LNCaP clone FGC (cell line): ENCODE data around the gene GRM8.

Source experiments
- DNase-seq: peaks from one replicate; pipeline ENCODE4 v3.0.0-alpha.2; 2011; ENCODE audit warnings: low read depth
- H3K4me3 ChIP-seq: 2 replicates; pipeline ENCODE4 v1.5.1; 2011; ENCODE audit warnings: mild to moderate bottlenecking, low read depth, low read length, control low read depth
- TF ChIP-seq, protein P1 (sequence below): IDR thresholded peaks from 2 replicates; pipeline ENCODE4 v1.5.1; 2012; ENCODE audit warnings: mild to moderate bottlenecking; ENCODE audit not compliant: control insufficient read depth, insufficient read depth; ENCODE audit errors: extremely low read depth

Gene GRM8

DNA sequence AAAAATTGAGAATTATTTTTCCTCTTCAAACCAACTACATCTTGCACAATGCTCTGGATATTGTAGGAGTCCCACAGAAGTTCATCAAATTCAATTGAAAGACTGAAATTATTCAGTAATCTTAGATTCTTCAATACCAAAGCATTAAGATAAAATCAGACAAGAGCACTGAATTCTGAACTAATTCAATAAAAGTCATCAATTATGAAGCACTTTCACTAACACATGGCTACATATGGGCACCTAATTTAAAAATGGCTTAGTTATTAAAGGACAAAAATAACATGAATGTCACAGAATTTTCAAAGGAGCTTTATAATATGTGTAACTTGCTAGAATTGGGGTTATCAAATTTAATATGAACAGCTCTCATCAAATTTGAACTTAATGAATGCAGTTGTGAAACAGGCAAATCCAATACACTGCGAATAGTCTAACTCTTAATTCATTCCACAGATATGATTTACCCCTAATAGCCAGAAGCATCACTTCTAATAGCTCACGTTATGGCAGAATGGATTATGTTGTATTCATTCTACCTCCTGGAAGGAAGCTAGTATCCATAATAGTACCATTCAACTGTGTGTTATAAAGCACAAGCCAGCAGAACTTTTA lies 116.8 kb downstream of the GRM8 start:
- TF ChIP-seq, protein P1, sequence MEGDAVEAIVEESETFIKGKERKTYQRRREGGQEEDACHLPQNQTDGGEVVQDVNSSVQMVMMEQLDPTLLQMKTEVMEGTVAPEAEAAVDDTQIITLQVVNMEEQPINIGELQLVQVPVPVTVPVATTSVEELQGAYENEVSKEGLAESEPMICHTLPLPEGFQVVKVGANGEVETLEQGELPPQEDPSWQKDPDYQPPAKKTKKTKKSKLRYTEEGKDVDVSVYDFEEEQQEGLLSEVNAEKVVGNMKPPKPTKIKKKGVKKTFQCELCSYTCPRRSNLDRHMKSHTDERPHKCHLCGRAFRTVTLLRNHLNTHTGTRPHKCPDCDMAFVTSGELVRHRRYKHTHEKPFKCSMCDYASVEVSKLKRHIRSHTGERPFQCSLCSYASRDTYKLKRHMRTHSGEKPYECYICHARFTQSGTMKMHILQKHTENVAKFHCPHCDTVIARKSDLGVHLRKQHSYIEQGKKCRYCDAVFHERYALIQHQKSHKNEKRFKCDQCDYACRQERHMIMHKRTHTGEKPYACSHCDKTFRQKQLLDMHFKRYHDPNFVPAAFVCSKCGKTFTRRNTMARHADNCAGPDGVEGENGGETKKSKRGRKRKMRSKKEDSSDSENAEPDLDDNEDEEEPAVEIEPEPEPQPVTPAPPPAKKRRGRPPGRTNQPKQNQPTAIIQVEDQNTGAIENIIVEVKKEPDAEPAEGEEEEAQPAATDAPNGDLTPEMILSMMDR, result no peak
- no peak for DNase-seq
- no peak overlapping the region for H3K4me3 ChIP-seq

DNA sequence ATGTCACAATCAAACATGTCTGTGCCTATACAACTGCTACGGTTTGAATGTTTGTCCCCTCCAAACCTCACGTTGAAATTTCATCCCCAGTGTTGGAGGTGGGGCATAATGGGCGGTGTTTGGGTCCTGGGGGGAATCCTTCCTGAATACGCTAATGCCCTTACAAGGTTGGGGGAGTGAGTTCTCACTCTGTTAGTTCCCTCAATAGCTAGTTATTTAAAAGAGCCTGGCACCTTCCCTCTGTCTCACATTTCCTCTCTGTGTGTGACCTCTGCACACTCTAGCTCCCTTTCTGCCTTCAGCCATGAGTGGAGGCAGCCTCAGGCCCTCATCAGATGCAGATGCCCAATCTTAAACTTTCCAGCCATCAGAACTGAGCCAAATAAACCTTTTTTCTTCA lies 129.5 kb downstream of the GRM8 start:
- no peak overlapping the region for H3K4me3 ChIP-seq
- no peak for DNase-seq
- TF ChIP-seq, protein P1, result no peak

DNA sequence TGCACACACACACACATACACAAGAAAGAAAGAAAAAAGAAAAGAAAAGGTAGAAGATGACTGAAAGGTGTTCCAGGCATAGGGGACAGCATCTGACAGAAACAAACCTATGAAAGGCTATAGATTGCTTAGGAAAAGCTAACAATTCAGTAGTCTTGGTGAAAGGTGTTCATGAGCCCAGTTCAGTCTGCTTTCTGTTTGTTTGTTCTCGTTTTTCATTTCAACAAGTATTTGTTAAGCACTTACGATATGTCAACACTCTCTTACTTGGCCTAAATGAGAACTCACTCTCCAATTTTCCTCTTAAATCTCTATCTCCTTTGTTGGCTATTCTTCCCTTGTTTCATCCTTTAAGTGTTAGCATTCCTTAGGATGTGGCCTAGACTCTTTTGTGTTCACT lies 133.2 kb downstream of the GRM8 start:
- TF ChIP-seq, protein P1, result no peak
- no peak overlapping the region for H3K4me3 ChIP-seq
- no peak for DNase-seq

DNA sequence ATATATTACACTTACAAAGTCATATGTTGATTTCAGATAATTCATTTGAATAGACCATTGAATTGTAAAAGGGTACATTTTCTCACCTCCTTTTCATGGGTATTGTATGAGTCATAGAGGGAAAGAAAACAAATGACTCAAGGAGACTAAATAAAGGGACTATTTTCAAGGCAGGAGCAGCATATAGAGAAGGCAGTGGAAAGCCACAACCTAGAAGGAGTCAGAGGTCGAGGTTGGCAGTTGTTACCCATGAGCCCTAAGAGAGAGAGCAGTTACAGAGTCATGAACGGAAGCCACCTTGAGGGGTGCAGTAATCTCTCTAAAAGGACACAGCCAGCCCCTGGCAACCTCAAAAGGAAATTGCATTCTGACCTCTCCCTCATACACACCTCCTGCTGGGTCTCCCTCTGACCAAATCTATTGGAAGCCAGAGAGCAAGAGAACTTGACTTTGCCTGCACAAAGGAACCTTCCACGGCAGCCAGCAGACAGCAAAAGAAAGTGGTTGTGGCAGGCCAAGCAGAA lies 137.9 kb downstream of the GRM8 start:
- no peak overlapping the region for H3K4me3 ChIP-seq
- TF ChIP-seq, protein P1, result no peak
- no peak for DNase-seq

DNA sequence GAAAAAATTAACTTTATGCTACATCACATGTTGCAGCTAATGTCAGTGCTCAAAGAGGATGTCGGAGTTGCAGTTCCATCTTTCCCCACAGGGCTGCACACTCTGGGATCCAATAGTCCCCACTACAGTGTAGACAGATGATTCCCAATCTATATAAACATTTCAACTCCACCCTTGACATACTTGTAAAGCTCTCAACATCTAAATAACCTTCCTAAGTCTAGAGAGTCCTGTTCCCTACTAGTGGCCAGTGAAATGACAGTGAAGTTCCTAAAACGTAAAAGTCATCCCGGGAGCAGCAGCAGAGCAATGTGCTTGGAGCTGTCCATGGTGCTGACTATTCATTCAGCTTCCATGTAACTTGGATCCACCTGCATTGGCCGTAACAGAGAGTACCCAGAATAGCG lies 145.1 kb downstream of the GRM8 start:
- DNase-seq, result peak; percentile 49
- TF ChIP-seq, protein P1, result peak; percentile 51
- no peak overlapping the region for H3K4me3 ChIP-seq

DNA sequence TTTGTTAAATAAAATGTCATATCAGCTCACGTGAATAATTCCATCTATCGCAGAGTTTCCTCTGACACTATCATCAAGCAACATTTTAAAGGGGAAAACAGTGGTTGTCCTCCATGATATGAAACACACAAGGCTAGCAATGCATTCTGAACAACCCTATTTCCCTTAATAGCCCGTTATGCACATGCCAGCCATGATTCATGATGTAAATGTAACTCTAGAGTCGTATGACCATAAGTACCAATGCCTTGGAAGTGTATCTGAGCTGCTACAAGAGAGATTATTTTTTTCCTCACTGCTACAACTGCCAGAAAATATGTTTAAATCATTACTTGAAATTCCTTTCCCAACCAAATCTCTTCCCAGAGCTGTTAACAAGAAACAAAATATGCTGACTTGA lies 159.4 kb downstream of the GRM8 start:
- H3K4me3 ChIP-seq, result no peak overlapping the region
- TF ChIP-seq, protein P1, result no peak
- no peak for DNase-seq

DNA sequence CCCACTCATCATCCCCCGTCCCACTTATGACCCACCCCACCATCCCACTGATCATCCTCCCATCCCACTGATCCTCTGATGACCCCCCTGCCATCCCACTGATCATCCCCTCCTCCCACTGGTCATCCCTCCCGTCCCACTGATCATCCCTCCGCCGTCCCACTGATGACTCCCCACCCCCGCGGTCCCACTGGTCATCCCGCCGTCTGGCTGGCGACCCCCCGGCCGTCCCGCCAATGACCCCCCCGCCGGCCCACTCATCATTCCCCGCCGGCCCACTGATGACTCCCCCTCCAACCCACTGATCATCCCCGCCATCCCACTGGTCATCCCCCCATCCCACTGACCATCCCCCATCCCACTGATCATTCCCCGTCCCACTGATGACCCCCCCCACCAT lies 161.1 kb downstream of the GRM8 start:
- no peak overlapping the region for H3K4me3 ChIP-seq
- TF ChIP-seq, protein P1, result no peak
- no peak for DNase-seq
